ENCODE results near the gene LONP1.
"Not testable (repeated sequence)": the region's sequence is repeated elsewhere in the genome, so short reads cannot be mapped to it uniquely, and the experiment has no call there.

LONP1 gene

GRCh38 chr19:5719961-5720790 is at the start of gene LONP1, which contains the start of gene CATSPERD:
LONP1 (minus strand) TSS chr19:5720146; CDS start chr19:5720132, 14 bp downstream.
CATSPERD (plus strand) TSS chr19:5720637; CDS start chr19:5720738, 101 bp downstream.
- peak; percentile 99 for DNase-seq

- no peak for DNase-seq
These were observed 48.0 kb upstream of the LONP1 start for GRCh38 chr19:5767949-5768348.

GRCh38 chr19:5765220-5765619 is 45.3 kb upstream of the LONP1 start:
- DNase-seq: no peak

GRCh38 chr19:5762608-5763217 is 42.8 kb upstream of the LONP1 start:
- DNase-seq: no peak

- DNase-seq: no peak
These were observed 33.8 kb upstream of the LONP1 start for GRCh38 chr19:5753743-5754142.

GRCh38 chr19:5751709-5752108 is 31.8 kb upstream of the LONP1 start:
- DNase-seq: no peak

- DNase-seq: no peak
These were observed 29.6 kb upstream of the LONP1 start for GRCh38 chr19:5749505-5749904.

GRCh38 chr19:5748920-5749319 is 29.0 kb upstream of the LONP1 start:
- not testable (repeated sequence) for DNase-seq

- DNase-seq: not testable (repeated sequence)
These were observed 25.1 kb upstream of the LONP1 start for GRCh38 chr19:5744999-5745398.

GRCh38 chr19:5743630-5744029 is 23.7 kb upstream of the LONP1 start:
- no peak for DNase-seq

GRCh38 chr19:5742051-5742450 is 22.1 kb upstream of the LONP1 start:
- DNase-seq: no peak

GRCh38 chr19:5738423-5738822 is 18.5 kb upstream of the LONP1 start:
- no peak for DNase-seq

- DNase-seq: not testable (repeated sequence)
These were observed 13.2 kb upstream of the LONP1 start for GRCh38 chr19:5733172-5733571.

GRCh38 chr19:5727453-5728050 is 7.6 kb upstream of the LONP1 start:
- DNase-seq: no peak

GRCh38 chr19:5719274-5719960 is 529 bp downstream of the LONP1 start:
- peak; percentile 58 to 59 for DNase-seq

GRCh38 chr19:5718579-5719273 is 1.2 kb downstream of the LONP1 start:
- peak; percentile 69 to 72 for DNase-seq

- peak; percentile 79 to 81 for DNase-seq
These were observed 1.8 kb downstream of the LONP1 start for GRCh38 chr19:5718037-5718578.

GRCh38 chr19:5717215-5717935 is 2.6 kb downstream of the LONP1 start:
- no peak for DNase-seq

GRCh38 chr19:5714816-5715215 is 5.1 kb downstream of the LONP1 start:
- DNase-seq: no peak

GRCh38 chr19:5713228-5713627 is 6.7 kb downstream of the LONP1 start:
- no peak for DNase-seq

GRCh38 chr19:5711713-5712161 is 8.2 kb downstream of the LONP1 start:
- no peak for DNase-seq
